HepG2 (cell line): ENCODE data around the gene PLIN1. TPM values are rescaled to one million over a fixed set of nuclear protein-coding genes. Genes with fewer than 3 reads are reported as not detected.

Experiments used
- CENPT ChIP-seq: sonication (generic); formaldehyde crosslinking; IDR thresholded peaks from 2 replicates; pipeline ENCODE4 v1.8.0; 2022; ENCODE audit warnings: low read depth, mild to moderate bottlenecking, moderate library complexity, missing genetic modification reagents
- ELF3 ChIP-seq: IDR thresholded peaks from 2 replicates; pipeline ENCODE4 v1.6.1; 2016; ENCODE audit warnings: missing genetic modification reagents, missing compliant biosample characterization
- GZF1 ChIP-seq: sonication (generic); formaldehyde crosslinking; IDR thresholded peaks from 2 replicates; pipeline ENCODE4 v1.5.1; 2020; ENCODE audit warnings: mild to moderate bottlenecking, missing genetic modification reagents
- PAF1 ChIP-seq: IDR thresholded peaks from 2 replicates; pipeline ENCODE4 v1.6.1; 2016; ENCODE audit warnings: missing genetic modification reagents, missing compliant biosample characterization
- PCBP1 ChIP-seq: fragments of 200-400 bp; formaldehyde crosslinking; IDR thresholded peaks from 2 replicates; pipeline ENCODE4 v1.6.1; 2017; ENCODE audit warnings: mild to moderate bottlenecking, low read depth, low read length, borderline replicate concordance
- PHF21A ChIP-seq: sonication (generic); formaldehyde crosslinking; IDR thresholded peaks from 2 replicates; pipeline ENCODE4 v1.5.0; 2020; ENCODE audit warnings: mild to moderate bottlenecking, missing genetic modification reagents
- RBFOX2 ChIP-seq: fragments of 200-400 bp; formaldehyde crosslinking; IDR thresholded peaks from 2 replicates; pipeline ENCODE4 v1.6.1; 2017; ENCODE audit warnings: low read depth, mild to moderate bottlenecking, low read length
- RXRA ChIP-seq: sonication (generic); formaldehyde crosslinking; IDR thresholded peaks from 2 replicates; pipeline ENCODE4 v1.5.1; 2020; ENCODE audit warnings: missing genetic modification reagents
- ZBTB10 ChIP-seq: sonication (generic); formaldehyde crosslinking; IDR thresholded peaks from 2 replicates; pipeline ENCODE4 v1.4.0; 2020; ENCODE audit warnings: missing genetic modification reagents, borderline replicate concordance
- ZFP1 ChIP-seq: IDR thresholded peaks from 2 replicates; pipeline ENCODE4 v1.6.1; 2016
- ZNF205 ChIP-seq: IDR thresholded peaks from 2 replicates; pipeline ENCODE4 v1.6.1; 2018; ENCODE audit warnings: missing biosample characterization, missing genetic modification reagents
- ZNF280B ChIP-seq: sonication (generic); formaldehyde crosslinking; IDR thresholded peaks from 2 replicates; pipeline ENCODE4 v1.5.0; 2020; ENCODE audit warnings: missing genetic modification reagents, mild to moderate bottlenecking, borderline replicate concordance
- ZNF414 ChIP-seq: sonication (generic); formaldehyde crosslinking; IDR thresholded peaks from 2 replicates; pipeline ENCODE4 v1.5.0; 2020; ENCODE audit warnings: missing genetic modification reagents
- ZNF512B ChIP-seq: sonication (generic); formaldehyde crosslinking; IDR thresholded peaks from 2 replicates; pipeline ENCODE4 v1.5.1; 2020; ENCODE audit warnings: missing genetic modification reagents, mild to moderate bottlenecking, borderline replicate concordance
- ZNF724P ChIP-seq: sonication (generic); formaldehyde crosslinking; IDR thresholded peaks from 2 replicates; pipeline ENCODE4 v1.8.0; 2022; ENCODE audit warnings: missing genetic modification reagents, borderline replicate concordance
- ZNF781 ChIP-seq: sonication (generic); formaldehyde crosslinking; IDR thresholded peaks from 2 replicates; pipeline ENCODE4 v1.5.1; 2020; ENCODE audit warnings: borderline replicate concordance, mild to moderate bottlenecking, missing genetic modification reagents; ENCODE audit errors: not compliant biosample characterization
- polyA plus RNA-seq, 8 experiments: library from polyadenylated mRNA; depleted of rRNA in 3 of 8; stranded (reverse) in 7 of 8; unstranded in 1 of 8; fragments of >200 nt; fragmentation: Illumina TruSeq in 4 of 8; extraction: Trizol in 4 of 8; gene quantifications; 2 replicates each; pipeline versions ENCODE4 v1.2.1 to v1.2.3, GENCODE V29; 2011 to 2016; ENCODE audit warnings: low read depth in 4 of 8, missing spikeins in 1 of 8, mixed read lengths in 1 of 8; ENCODE audit not compliant: insufficient read depth in 1 of 8
- total RNA-seq, 5 experiments: library from RNA; depleted of rRNA; stranded (reverse); fragments of >200 nt; fragmentation: Illumina TruSeq; extraction: Trizol; gene quantifications; 2 replicates each; pipeline ENCODE4 v1.2.3, GENCODE V29; 2016; ENCODE audit warnings: low read depth in 1 of 5
- TF ChIP-seq, protein P1 (sequence below), 2 experiments: fragments of 450-650 bp in 1 of 2; sonication (generic) in 1 of 2; formaldehyde crosslinking; IDR thresholded peaks; 2 replicates each; pipeline versions ENCODE4 v1.5.0 to v1.8.0; 2020 to 2022; ENCODE audit warnings: mild to moderate bottlenecking in 1 of 2, missing genetic modification reagents in 1 of 2
- TF ChIP-seq, protein P2 (sequence below): sonication (generic); formaldehyde crosslinking; IDR thresholded peaks from 2 replicates; pipeline ENCODE4 v1.5.0; 2020; ENCODE audit warnings: missing genetic modification reagents, mild to moderate bottlenecking, borderline replicate concordance

PLIN1 gene
- total and polyA plus RNA-seq, 2 of the 13 experiments (the other 11 are each of a cell fraction or from before 2014, with no cell fraction given): 0.74 to 1.2 TPM

DNA sequence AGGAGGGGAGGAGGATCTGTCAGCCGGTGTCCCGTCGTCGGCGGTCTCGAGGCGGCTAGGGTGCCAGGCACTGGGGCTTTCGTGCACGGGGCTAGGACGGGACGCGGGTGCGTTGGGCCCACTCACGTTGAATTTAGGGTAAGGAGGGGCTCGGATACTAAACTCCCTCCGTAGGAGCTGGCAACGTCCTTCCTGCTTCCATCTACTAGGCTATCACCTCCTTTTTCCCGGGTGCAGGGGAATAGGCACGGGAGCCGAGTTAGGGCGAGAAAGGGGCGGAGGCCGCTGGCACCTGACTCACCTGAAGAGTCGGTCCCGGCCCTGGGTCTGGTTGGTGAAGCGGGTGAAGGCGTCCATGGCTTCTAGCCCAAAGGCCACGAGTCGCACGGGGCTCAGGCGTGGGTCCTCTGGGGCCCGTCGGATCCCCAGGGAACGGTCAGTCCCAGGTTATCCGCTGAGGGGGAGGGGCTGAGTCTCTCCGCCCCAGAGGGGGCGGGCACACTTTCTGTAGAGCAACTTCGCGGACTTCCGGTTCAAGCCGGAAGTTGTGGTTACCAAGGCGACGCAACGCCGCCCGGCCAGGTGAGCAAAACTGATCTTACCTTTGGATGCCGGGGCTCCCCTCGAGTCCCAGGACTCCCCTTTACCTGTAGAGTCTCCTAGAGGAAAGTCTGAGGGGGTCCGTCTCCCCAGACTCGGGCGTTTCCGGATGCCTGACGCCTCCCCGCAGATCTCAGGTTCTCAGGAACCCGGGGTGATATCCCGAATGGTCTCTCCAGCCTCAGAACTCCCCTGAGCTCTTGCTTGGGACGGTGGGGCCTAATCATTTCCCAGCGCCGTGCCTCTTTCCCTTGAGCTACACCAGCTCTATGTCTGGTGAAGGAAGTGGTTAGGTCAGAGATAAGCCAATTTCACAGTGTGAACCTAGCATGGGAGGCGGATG, 11.4 kb upstream of the PLIN1 start, which contains the start of the genes PEX11A and WDR93 (continued):
- no peak for TF ChIP-seq ZNF781 (CRISPR knock-in tag)
- TF ChIP-seq PHF21A (CRISPR knock-in tag): peak; percentile 61; the same call in 1 of the 2 replicates
- no peak for TF ChIP-seq PCBP1
- no peak for TF ChIP-seq ZFP1
- TF ChIP-seq ZBTB10: no peak
- TF ChIP-seq RBFOX2: peak; percentile 74
- no peak; the same call in 1 of the 2 replicates for TF ChIP-seq CENPT (CRISPR knock-in tag)
- peak; percentile 55; the same call in 1 of the 2 replicates for TF ChIP-seq ZNF205 (CRISPR knock-in tag)
- TF ChIP-seq GZF1 (CRISPR knock-in tag): 0 out of 2 replicates have a peak, but pooled peaks have one; percentile 42
- TF ChIP-seq, protein P1, sequence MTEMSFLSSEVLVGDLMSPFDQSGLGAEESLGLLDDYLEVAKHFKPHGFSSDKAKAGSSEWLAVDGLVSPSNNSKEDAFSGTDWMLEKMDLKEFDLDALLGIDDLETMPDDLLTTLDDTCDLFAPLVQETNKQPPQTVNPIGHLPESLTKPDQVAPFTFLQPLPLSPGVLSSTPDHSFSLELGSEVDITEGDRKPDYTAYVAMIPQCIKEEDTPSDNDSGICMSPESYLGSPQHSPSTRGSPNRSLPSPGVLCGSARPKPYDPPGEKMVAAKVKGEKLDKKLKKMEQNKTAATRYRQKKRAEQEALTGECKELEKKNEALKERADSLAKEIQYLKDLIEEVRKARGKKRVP (CRISPR knock-in tag; IDR thresholded peaks at IDR 0.05): no peak
- peak; percentile 58; the same call in 1 of the 2 replicates for TF ChIP-seq ZNF724P (CRISPR knock-in tag)
- TF ChIP-seq PAF1: no peak
- peak; percentile 65; the same call in 1 of the 2 replicates for TF ChIP-seq RXRA (CRISPR knock-in tag)
- no peak for TF ChIP-seq ZNF414 (CRISPR knock-in tag)
- peak; percentile 27; the same call in 1 of the 2 replicates for TF ChIP-seq ZNF280B (CRISPR knock-in tag)
- TF ChIP-seq ZNF512B: peak; percentile 61; the same call in 1 of the 2 replicates
- TF ChIP-seq ELF3 (CRISPR knock-in tag): peak; percentile 29; the same call in 1 of the 2 replicates
- TF ChIP-seq, protein P2, sequence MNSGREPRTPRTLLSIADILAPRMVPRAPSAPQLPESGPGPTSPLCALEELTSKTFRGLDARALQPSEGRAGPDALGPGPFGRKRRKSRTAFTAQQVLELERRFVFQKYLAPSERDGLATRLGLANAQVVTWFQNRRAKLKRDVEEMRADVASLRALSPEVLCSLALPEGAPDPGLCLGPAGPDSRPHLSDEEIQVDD (CRISPR knock-in tag): no peak
